Stimulated activated CD4-positive, alpha-beta T cell treated with anti-CD3 and anti-CD28 coated beads, Interleukin-4, amount 100 ng/mL, for 4 hours (primary cell): ENCODE data around the gene INAFM2.

Experiments used
- DNase-seq, 2 experiments: peaks; one replicate each; pipeline ENCODE4 v3.0.0-alpha.2; 2020

The INAFM2 gene

GRCh38 chr15:40307421-40308211, 15.9 kb upstream of the INAFM2 start, which contains the start of gene PLCB2:
Gene PLCB2, minus strand, starts transcription at chr15:40307935. Its CDS starts 263 bp downstream, at chr15:40307672.
- DNase-seq: peak; percentile 56 to 57

DNA sequence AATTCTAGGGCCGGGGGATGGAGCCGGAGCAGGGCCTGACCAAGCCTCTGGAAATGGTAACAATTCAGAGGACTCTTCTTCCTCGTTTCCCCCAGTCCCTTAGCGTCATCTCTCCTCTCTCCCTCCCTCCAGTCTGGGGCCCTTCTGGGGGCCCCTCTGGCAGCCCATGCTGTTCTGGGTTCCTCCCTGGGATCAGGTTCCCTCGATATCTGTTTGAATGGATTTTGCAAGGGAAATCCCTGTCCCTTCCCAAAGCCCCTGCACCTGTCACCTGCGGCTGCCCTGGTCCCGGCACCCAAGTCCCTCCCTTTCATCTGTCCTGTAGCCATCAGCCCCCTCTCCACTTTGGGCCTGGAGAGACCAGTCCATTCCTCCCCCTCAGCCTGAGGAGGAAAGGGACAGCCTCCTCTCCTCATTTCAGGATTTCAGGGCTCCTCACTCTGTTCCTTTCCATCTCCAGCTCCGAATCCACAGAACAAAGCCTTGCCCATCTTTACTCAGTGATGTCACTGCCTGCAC, 14.1 kb upstream of the INAFM2 start:
- no peak for DNase-seq

DNA sequence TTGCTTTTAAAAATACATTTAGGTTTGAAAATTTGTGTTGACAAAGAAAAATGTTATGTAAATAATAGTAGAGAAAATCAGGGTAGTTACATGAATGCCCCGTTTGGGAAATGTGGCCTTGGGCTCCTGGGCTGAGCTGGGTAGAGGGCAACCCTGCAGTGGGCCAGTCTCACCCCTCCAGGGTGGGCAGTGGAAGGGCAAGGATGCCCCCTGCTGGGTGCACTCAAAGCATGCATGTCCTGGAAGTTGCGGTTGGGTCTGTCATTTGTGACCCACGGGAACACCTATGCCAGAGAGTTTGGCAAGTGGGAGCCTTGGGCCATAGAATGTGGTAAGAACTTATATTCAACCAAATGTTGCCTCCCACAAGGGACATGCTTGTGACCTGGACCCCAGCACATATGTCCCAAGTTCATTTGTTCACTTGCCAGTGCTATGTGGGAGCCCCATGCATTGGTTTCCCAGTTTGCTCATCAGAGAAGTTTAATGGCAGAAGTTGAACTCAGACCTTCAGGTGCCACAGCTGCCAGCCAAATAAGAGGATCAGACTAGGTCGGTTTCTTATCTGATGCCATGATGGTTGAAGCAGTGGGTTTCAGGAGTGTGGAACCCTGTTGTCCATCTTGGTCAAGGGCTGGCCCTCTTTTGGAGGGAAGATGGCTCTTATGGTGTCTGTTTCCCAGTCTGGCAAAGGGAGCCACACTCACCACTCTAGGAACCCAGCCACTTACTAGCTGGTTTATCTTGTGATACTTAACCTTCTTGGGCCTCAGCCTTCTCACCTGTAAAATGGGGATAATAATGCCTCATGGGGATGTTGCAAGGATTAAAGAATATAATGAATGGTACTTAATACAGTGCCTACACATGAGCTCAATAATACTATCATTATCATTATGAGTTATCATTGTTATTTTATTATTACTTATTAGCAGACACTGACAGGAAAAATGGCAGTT, 13.2 kb upstream of the INAFM2 start:
- DNase-seq: peak; percentile 34 to 49

DNA sequence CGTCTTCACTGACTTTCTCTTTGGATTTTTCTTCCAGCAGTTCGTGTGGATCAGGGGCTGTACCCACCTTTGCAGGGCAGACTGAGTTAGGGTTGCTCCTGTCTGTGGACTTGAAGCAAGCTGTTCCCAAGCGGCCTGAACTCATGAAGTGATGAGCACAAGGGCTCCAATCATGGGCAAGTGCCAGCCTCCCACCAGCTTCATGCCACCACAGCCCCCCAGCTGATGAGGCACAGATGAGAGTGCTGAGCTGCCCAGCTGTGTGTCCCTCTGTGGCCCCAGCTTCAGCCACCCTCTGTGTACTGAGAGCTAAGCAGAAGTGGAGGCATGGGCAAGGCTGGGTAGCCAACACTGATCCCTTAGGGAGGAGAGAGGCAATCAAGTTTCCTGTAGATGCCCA, 12.5 kb upstream of the INAFM2 start:
- DNase-seq: no peak

- DNase-seq: no peak
Observed at GRCh38 chr15:40312370-40313158, 10.9 kb upstream of the INAFM2 start.

- peak in 1 of 2 experiments; percentile 8 for DNase-seq
Observed at GRCh38 chr15:40313531-40314398, 9.7 kb upstream of the INAFM2 start.

GRCh38 chr15:40314723-40315276, 8.7 kb upstream of the INAFM2 start:
- DNase-seq: no peak

DNA sequence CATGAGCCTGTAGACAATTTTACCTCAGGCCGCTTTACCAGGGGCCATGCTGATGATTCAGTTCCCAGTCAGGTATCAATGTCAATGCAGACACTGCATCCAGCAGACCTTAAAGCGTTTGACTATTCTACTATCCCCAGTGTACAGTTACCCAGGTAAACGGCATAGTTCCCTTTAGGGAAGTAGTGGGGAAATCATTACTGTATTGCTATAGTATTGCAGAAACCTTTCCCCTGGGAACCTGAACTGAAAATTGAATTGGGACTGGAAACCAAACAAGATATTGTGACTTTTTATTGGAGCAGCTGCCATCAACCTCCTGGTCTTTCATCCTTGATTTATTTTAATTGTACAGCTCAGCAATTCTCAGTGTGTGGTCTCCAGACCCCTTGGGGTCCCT, 6.6 kb upstream of the INAFM2 start:
- DNase-seq: no peak

DNA sequence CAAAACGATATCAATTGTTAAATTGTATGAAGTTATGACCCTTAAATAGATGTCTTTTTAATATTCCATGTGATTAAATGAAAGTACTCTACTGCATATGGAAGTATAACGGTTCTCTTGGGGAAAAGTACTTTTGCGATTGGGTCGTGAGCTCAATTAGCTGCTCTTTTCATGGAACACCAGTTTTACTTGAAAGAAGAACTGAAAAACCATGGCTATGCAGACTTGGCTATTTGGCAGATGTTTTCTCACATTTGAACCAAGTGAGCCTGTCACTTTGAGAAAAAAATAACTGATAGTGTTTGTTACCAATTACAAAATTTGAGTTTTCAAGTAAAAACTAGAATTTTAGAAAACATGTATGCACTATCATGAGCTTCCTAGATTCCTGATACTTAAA, 5.9 kb upstream of the INAFM2 start:
- DNase-seq: no peak

- DNase-seq: no peak
Observed at GRCh38 chr15:40320409-40320808, 3.1 kb upstream of the INAFM2 start.

GRCh38 chr15:40320931-40321371, 2.5 kb upstream of the INAFM2 start:
- DNase-seq: peak in 1 of 2 experiments; percentile 46

GRCh38 chr15:40322531-40323238, 807 bp upstream of the INAFM2 start:
- DNase-seq: no peak

- DNase-seq: peak in 1 of 2 experiments; percentile 21
Observed at GRCh38 chr15:40323953-40324937, 753 bp downstream of the INAFM2 start.

DNA sequence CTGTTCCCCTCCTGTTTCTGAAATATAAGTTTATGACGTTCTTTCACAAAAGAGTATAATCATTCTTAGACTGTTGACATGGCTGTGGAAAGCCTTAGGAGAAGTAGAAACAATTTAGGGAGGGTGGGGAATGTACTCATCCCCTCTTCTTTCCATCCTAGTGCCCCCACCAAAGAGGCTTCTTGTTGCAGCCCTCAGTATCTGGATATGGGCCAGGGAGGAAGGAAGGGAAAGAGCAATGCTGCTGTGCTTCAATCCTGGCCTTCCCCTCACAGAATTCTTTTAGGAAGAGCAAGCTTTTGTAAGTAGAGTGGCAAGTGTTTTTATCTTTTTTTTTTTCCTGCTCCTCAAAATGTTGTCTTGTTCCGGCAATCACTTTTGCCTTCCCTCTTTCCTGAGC, 1.7 kb downstream of the INAFM2 start:
- DNase-seq: no peak

DNA sequence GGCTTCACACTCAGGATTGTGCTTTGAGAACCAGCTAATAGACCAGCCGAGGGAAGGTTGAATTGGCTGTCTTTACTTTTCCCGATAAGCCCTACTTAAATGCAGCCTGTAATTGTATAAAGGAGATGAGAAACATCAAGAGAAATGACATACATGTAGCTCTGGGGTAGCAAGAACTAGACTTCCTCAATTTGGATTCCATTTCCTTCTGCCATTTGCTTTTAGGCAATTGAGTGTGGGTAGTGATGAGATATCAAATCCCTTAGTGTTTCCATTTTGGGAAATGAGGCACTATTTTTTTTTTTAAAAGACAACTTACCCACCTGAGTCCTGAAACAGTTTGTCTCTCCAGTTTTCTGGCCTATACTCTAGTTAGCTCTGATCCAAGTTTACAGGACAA, 2.2 kb downstream of the INAFM2 start:
- DNase-seq: no peak

DNA sequence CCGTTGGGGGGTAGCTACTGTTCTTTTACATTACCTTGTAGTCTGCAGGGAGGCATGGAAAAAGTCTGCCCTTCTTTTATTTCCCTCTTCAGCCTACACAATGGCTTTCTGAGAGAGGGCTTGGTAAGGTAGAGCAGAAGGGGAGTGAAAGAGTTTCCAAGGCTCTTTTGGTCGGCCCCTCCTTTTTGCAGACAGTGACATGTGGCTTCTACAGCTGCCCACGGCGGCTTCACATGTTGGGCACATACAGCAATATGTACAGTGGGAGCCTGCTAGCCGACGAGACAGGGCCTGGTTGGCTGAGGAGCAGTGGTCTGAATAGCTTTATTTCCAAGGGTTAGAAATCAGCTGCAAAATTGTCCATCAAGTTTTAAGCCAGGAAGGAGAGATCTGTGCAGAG, 4.0 kb downstream of the INAFM2 start:
- DNase-seq: no peak

DNA sequence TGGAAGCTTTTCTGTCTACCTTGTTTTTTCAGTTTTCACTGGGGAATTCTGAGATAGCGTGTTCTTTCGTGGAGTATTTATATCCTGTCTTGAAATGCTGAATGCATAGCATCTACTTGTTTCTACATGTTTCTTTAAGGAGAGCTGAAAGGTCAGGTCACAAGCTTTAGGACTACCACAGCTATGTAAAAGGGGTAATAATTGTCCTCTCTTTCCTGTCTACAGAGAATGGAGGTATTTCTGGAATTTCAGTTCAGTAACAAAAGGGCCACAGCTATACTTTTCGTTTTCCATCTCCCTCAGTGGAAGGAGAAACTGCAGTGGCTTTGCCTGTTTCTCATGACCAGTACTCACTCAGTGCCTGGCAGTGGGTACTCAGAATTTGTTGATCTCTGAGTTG, 4.7 kb downstream of the INAFM2 start:
- DNase-seq: no peak

- DNase-seq: no peak
Observed at GRCh38 chr15:40328751-40329150, 5.3 kb downstream of the INAFM2 start.

DNA sequence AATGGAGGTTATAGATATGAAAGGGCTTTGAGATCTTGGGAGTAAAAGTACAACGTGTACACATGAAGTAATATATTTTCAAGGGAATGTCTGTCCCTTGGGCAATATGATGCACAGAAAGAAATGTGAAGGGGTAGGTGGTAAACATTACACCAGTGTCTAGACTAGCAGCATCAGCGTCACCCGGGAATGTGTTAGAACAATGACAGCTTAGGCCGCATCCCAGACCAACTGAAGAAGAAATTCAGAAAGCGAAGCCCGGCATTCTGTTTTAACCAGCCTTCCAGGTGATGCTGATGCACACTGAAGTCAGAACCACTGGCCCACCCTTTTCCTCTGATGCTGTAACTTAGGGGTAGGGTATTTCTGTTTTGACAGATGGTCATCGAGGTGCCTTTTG, 6.3 kb downstream of the INAFM2 start:
- DNase-seq: no peak
